ENCODE data around the gene SLC37A1. TPM values are rescaled to one million over a fixed set of nuclear protein-coding genes. Genes with fewer than 3 reads are reported as not detected.
A peak's percentile ranks its signal among the peaks of the same experiment; 100 is the strongest.

Gene SLC37A1
- total and polyA plus RNA-seq, 2 donors from 2014 or later: 3.4 to 21.8 TPM

- DNase-seq: peak in 1 of 5 donors; percentile 14
- FAIRE-seq: no peak
- Histone ChIP-seq H3K27me3 (ENCODE audit: control insufficient read depth, insufficient read depth, low read length) (no peaks in the 10 kb centered on the region), H3K4me3 (ENCODE audit: low read length in 3 of 3) (no peak overlapping the region), H3K27ac (ENCODE audit: low read depth in 2 of 2, low read length in 2 of 2) (no peak overlapping the region), H3K9me3 (ENCODE audit: control insufficient read depth in 2 of 3, insufficient read depth in 1 of 3, low read length in 3 of 3) (no peaks in the 10 kb centered on the region), H3K4me1 (ENCODE audit: control insufficient read depth in 2 of 3, insufficient read depth in 2 of 3, low read depth in 1 of 3, low read length in 3 of 3) (peaks cover 0 to 2% (median 0%) of the 10 kb centered on the region in 3 donors), H3K36me3 (ENCODE audit: control insufficient read depth in 2 of 3, insufficient read depth in 3 of 3, low read length in 3 of 3) (no peaks in the 10 kb centered on the region), H3K9ac (ENCODE audit: low read length in 3 of 3) (no peak overlapping the region)
- intact Hi-C loops (cut with DNase I): no loop called here
- no peak for TF ChIP-seq CTCF (IDR thresholded peaks at IDR 0.05; ENCODE audit: borderline replicate concordance, extremely low read depth, insufficient read depth)
These were observed 22.9 kb upstream of the SLC37A1 start for GRCh38 chr21:42490720-42491119.

- no peaks in the 10 kb centered on the region for H3K27me3 ChIP-seq (ENCODE audit: control insufficient read depth, insufficient read depth, low read length)
- H3K4me1 ChIP-seq (ENCODE audit: control insufficient read depth in 2 of 3, insufficient read depth in 2 of 3, low read depth in 1 of 3, low read length in 3 of 3): peaks cover 0 to 4% (median 0%) of the 10 kb centered on the region in 3 donors
- H3K27ac ChIP-seq (ENCODE audit: low read depth in 2 of 2, low read length in 2 of 2): no peak overlapping the region
- no peak overlapping the region for H3K9ac ChIP-seq (ENCODE audit: low read length in 3 of 3)
- no peaks in the 10 kb centered on the region for H3K9me3 ChIP-seq (ENCODE audit: control insufficient read depth in 2 of 3, insufficient read depth in 1 of 3, low read length in 3 of 3)
- DNase-seq (no peak), FAIRE-seq (no peak)
- H3K4me3 ChIP-seq (ENCODE audit: low read length in 3 of 3): no peak overlapping the region
- no peaks in the 10 kb centered on the region for H3K36me3 ChIP-seq (ENCODE audit: control insufficient read depth in 2 of 3, insufficient read depth in 3 of 3, low read length in 3 of 3)
- intact Hi-C loops (cut with DNase I): no loop called here
- no peak for TF ChIP-seq CTCF (IDR thresholded peaks at IDR 0.05; ENCODE audit: borderline replicate concordance, extremely low read depth, insufficient read depth)
These were observed 22.3 kb upstream of the SLC37A1 start for GRCh38 chr21:42491328-42491727.

GRCh38 chr21:42492201-42492600 is 21.5 kb upstream of the SLC37A1 start:
- intact Hi-C loops (cut with DNase I): no loop called here
- TF ChIP-seq CTCF (IDR thresholded peaks at IDR 0.05; ENCODE audit: borderline replicate concordance, extremely low read depth, insufficient read depth): no peak
- no peaks in the 10 kb centered on the region for H3K27me3 ChIP-seq (ENCODE audit: control insufficient read depth, insufficient read depth, low read length)

More at GRCh38 chr21:42492201-42492600, 21.5 kb upstream of the SLC37A1 start:
- Histone ChIP-seq H3K36me3 (ENCODE audit: control insufficient read depth in 2 of 3, insufficient read depth in 3 of 3, low read length in 3 of 3) (no peaks in the 10 kb centered on the region), H3K27ac (ENCODE audit: low read depth in 2 of 2, low read length in 2 of 2) (no peak overlapping the region), H3K4me3 (ENCODE audit: low read length in 3 of 3) (no peak overlapping the region), H3K9ac (ENCODE audit: low read length in 3 of 3) (no peak overlapping the region), H3K9me3 (ENCODE audit: control insufficient read depth in 2 of 3, insufficient read depth in 1 of 3, low read length in 3 of 3) (no peaks in the 10 kb centered on the region), H3K4me1 (ENCODE audit: control insufficient read depth in 2 of 3, insufficient read depth in 2 of 3, low read depth in 1 of 3, low read length in 3 of 3) (peaks cover 0 to 8% (median 0%) of the 10 kb centered on the region in 3 donors)
- DNase-seq (peak in 3 of 5 donors; percentile 15 to 30 (median 22)), FAIRE-seq (no peak)

All from kidney (tissue), 14 donors.